ENCODE data around the gene YWHAE. TPM values are rescaled to one million over a fixed set of nuclear protein-coding genes. Genes with fewer than 3 reads are reported as not detected.
"Not testable (repeated sequence)": the region's sequence is repeated elsewhere in the genome, so short reads cannot be mapped to it uniquely, and the experiment has no call there.

The YWHAE gene
- total RNA-seq, 6 experiments from 2014 or later, result 167 to 446 (median 217) TPM

GRCh38 chr17:1398931-1399678 is 917 bp downstream of the YWHAE start:
- Histone ChIP-seq H3K4me3 (peak overlapping the region; percentile 77 to 89 (median 85)), H3K27me3 (no peaks in the 10 kb centered on the region), H3K36me3 (no peaks in the 10 kb centered on the region), H3K4me1 (peaks cover 0 to 16% (median 6%) of the 10 kb centered on the region in 4 donors), H3K27ac (peak overlapping the region; percentile 79 to 96 (median 94)), H3K9me3 (no peaks in the 10 kb centered on the region)
- WGBS (ENCODE audit: insufficient coverage, low coverage, low lambda C conversion rate, missing lambda C conversion rate), result 0% methylated on average over 21 of the region's 41 CpGs
- ATAC-seq (peak; percentile 32 to 53 (median 40)), DNase-seq (no peak)
- no peak for TF ChIP-seq POLR2A (IDR thresholded peaks at IDR 0.05)
- no peak for TF ChIP-seq CTCF (IDR thresholded peaks at IDR 0.05)
- intact Hi-C loops (cut with DNase I), result no loop called here

- peak overlapping the region in 2 of 3 donors; percentile 85 to 89 for H3K4me3 ChIP-seq
- TF ChIP-seq CTCF (IDR thresholded peaks at IDR 0.05) (no peak), POLR2A (IDR thresholded peaks at IDR 0.05) (no peak)
Observed at GRCh38 chr17:1398028-1398427, 2.0 kb downstream of the YWHAE start.

GRCh38 chr17:1395876-1396665 is 4.0 kb downstream of the YWHAE start:
- intact Hi-C loops (cut with DNase I); H3K27me3 ChIP-seq; DNase-seq; H3K4me3 ChIP-seq; H3K27ac ChIP-seq; H3K9me3 ChIP-seq; H3K36me3 ChIP-seq; ATAC-seq: not testable (repeated sequence)
- WGBS (ENCODE audit: insufficient coverage, low coverage, low lambda C conversion rate, missing lambda C conversion rate), result 82% methylated on average over 16 of the region's 26 CpGs
- H3K4me1 ChIP-seq, result peaks cover 0 to 30% (median 9%) of the 10 kb centered on the region in 4 donors

More at GRCh38 chr17:1398028-1398427, 2.0 kb downstream of the YWHAE start:
- WGBS (ENCODE audit: insufficient coverage, low coverage, low lambda C conversion rate, missing lambda C conversion rate), result 19% methylated on average over 2 of the region's 2 CpGs
- no peak overlapping the region for H3K27ac ChIP-seq
- peaks cover 0 to 23% (median 6%) of the 10 kb centered on the region in 4 donors for H3K4me1 ChIP-seq
- DNase-seq (no peak), ATAC-seq (no peak)
- intact Hi-C loops (cut with DNase I), result no loop called here
- no peaks in the 10 kb centered on the region for H3K36me3 ChIP-seq
- no peaks in the 10 kb centered on the region for H3K27me3 ChIP-seq
- H3K9me3 ChIP-seq, result no peaks in the 10 kb centered on the region

- intact Hi-C loops (cut with DNase I), result no loop called here
- H3K36me3 ChIP-seq, result no peaks in the 10 kb centered on the region
- peaks cover 0 to 50% (median 13%) of the 10 kb centered on the region in 4 donors for H3K4me1 ChIP-seq
Observed at GRCh38 chr17:1391577-1391976, 8.4 kb downstream of the YWHAE start.

More at GRCh38 chr17:1391577-1391976, 8.4 kb downstream of the YWHAE start:
- Histone ChIP-seq H3K4me3 (no peak overlapping the region), H3K27ac (no peak overlapping the region), H3K27me3 (no peaks in the 10 kb centered on the region), H3K9me3 (no peaks in the 10 kb centered on the region)
- DNase-seq, result no peak
- TF ChIP-seq CTCF (IDR thresholded peaks at IDR 0.05), result no peak
- TF ChIP-seq POLR2A (IDR thresholded peaks at IDR 0.05), result no peak
- WGBS (ENCODE audit: insufficient coverage, low coverage, low lambda C conversion rate, missing lambda C conversion rate), result 89% methylated on average over 6 of the region's 9 CpGs
- no peak for ATAC-seq

Measured in right lobe of liver (tissue), 6 donors.